ENCODE measurements around the gene PDZK1. TPM values are rescaled to one million over a fixed set of nuclear protein-coding genes. Genes with fewer than 3 reads are reported as not detected.

The PDZK1 gene
- total and polyA plus RNA-seq, 2 of the 8 experiments (the other 6 are each of a cell fraction or from before 2014, with no cell fraction given), result 0.17 TPM; not detected in 1

DNA sequence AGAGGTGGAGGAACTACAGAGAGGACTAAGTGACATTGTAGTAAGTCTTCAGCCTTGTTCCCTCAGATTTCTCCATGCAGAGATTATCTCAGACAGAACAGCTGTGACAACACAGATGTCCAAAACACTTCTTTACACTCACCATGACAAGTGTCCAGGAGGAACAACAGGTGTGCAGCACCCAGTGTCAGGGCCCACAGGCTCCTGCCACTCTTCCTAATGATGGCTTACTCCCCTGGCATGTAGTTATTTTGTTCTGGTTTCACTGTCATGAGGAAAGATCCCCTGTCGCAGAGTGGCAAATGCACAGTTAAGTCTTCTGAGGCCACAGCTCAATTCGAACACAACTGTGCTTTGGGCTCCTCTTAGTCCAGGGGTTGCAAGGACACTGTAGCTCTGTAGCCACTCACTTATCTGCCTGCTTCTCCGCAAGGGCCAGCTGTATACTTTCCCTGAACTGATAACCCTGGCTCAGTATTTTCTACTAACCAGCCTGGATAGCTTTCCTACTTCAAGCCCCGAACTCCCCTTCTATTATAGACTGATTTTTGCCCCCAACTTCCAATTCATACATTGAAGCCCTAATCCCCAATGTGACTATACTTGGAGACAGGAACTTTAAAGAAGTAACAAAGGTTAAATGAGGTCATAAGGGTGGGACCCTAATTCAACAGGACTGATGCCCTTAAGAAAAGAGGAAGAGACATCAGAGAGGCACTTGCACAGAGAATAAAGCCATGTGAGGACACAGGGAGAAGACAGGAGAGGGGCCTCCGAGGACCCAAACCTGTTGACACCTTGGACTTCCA lies 11.1 kb downstream of the PDZK1 start (continued):
- TF ChIP-seq, protein P1, sequence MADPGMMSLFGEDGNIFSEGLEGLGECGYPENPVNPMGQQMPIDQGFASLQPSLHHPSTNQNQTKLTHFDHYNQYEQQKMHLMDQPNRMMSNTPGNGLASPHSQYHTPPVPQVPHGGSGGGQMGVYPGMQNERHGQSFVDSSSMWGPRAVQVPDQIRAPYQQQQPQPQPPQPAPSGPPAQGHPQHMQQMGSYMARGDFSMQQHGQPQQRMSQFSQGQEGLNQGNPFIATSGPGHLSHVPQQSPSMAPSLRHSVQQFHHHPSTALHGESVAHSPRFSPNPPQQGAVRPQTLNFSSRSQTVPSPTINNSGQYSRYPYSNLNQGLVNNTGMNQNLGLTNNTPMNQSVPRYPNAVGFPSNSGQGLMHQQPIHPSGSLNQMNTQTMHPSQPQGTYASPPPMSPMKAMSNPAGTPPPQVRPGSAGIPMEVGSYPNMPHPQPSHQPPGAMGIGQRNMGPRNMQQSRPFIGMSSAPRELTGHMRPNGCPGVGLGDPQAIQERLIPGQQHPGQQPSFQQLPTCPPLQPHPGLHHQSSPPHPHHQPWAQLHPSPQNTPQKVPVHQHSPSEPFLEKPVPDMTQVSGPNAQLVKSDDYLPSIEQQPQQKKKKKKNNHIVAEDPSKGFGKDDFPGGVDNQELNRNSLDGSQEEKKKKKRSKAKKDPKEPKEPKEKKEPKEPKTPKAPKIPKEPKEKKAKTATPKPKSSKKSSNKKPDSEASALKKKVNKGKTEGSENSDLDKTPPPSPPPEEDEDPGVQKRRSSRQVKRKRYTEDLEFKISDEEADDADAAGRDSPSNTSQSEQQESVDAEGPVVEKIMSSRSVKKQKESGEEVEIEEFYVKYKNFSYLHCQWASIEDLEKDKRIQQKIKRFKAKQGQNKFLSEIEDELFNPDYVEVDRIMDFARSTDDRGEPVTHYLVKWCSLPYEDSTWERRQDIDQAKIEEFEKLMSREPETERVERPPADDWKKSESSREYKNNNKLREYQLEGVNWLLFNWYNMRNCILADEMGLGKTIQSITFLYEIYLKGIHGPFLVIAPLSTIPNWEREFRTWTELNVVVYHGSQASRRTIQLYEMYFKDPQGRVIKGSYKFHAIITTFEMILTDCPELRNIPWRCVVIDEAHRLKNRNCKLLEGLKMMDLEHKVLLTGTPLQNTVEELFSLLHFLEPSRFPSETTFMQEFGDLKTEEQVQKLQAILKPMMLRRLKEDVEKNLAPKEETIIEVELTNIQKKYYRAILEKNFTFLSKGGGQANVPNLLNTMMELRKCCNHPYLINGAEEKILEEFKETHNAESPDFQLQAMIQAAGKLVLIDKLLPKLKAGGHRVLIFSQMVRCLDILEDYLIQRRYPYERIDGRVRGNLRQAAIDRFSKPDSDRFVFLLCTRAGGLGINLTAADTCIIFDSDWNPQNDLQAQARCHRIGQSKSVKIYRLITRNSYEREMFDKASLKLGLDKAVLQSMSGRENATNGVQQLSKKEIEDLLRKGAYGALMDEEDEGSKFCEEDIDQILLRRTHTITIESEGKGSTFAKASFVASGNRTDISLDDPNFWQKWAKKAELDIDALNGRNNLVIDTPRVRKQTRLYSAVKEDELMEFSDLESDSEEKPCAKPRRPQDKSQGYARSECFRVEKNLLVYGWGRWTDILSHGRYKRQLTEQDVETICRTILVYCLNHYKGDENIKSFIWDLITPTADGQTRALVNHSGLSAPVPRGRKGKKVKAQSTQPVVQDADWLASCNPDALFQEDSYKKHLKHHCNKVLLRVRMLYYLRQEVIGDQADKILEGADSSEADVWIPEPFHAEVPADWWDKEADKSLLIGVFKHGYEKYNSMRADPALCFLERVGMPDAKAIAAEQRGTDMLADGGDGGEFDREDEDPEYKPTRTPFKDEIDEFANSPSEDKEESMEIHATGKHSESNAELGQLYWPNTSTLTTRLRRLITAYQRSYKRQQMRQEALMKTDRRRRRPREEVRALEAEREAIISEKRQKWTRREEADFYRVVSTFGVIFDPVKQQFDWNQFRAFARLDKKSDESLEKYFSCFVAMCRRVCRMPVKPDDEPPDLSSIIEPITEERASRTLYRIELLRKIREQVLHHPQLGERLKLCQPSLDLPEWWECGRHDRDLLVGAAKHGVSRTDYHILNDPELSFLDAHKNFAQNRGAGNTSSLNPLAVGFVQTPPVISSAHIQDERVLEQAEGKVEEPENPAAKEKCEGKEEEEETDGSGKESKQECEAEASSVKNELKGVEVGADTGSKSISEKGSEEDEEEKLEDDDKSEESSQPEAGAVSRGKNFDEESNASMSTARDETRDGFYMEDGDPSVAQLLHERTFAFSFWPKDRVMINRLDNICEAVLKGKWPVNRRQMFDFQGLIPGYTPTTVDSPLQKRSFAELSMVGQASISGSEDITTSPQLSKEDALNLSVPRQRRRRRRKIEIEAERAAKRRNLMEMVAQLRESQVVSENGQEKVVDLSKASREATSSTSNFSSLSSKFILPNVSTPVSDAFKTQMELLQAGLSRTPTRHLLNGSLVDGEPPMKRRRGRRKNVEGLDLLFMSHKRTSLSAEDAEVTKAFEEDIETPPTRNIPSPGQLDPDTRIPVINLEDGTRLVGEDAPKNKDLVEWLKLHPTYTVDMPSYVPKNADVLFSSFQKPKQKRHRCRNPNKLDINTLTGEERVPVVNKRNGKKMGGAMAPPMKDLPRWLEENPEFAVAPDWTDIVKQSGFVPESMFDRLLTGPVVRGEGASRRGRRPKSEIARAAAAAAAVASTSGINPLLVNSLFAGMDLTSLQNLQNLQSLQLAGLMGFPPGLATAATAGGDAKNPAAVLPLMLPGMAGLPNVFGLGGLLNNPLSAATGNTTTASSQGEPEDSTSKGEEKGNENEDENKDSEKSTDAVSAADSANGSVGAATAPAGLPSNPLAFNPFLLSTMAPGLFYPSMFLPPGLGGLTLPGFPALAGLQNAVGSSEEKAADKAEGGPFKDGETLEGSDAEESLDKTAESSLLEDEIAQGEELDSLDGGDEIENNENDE (IDR thresholded peaks at IDR 0.05; ENCODE audit: insufficient replicate concordance, low read length), result no peak
- TF ChIP-seq CREB1 (IDR thresholded peaks at IDR 0.05) (no peak), CBX8 (IDR thresholded peaks at IDR 0.05; ENCODE audit: borderline replicate concordance, low read depth, low read length) (no peak), TEAD4 (IDR thresholded peaks at IDR 0.05; ENCODE audit: low read depth, low read length) (no peak), TCF12 (IDR thresholded peaks at IDR 0.05; ENCODE audit: low read depth, low read length) (no peak)
